GM23338 (cell line): Measurements from ENCODE around the gene PLEKHG4. TPM values are rescaled to one million over a fixed set of nuclear protein-coding genes. Genes with fewer than 3 reads are reported as not detected.

Experiments used
- ATAC-seq: fragments of 200-7000 bp; cut with Tn5 transposase; 3 replicates; pipeline ENCODE4 v1.9.1; 2020
- DNase-seq: peaks from one replicate; pipeline ENCODE4 v3.0.0-alpha.2; 2015; ENCODE audit warnings: low spot score
- H2AFZ ChIP-seq: fragments of 200-600 bp; sonication (generic); 2 replicates; pipeline ENCODE4 v1.8.0; 2016; ENCODE audit warnings: antibody characterized with exemption, mild to moderate bottlenecking, moderate library complexity
- H3F3A ChIP-seq: fragments of 200-600 bp; sonication (generic); replicated peaks from 2 replicates; pipeline ENCODE4 v1.8.0; 2017; ENCODE audit warnings: antibody characterized with exemption, mixed run types, low read depth
- H3K27ac ChIP-seq: fragments of 200-600 bp; sonication (generic); 2 replicates; pipeline ENCODE4 v1.6.1; 2016; ENCODE audit warnings: low read depth
- H3K27me3 ChIP-seq: fragments of 200-600 bp; sonication (generic); 2 replicates; pipeline ENCODE4 v1.8.0; 2016; ENCODE audit warnings: mild to moderate bottlenecking, mixed run types, moderate library complexity; ENCODE audit not compliant: insufficient read depth
- H3K36me3 ChIP-seq: fragments of 200-600 bp; sonication (generic); 2 replicates; pipeline ENCODE4 v1.8.0; 2016; ENCODE audit warnings: mild to moderate bottlenecking; ENCODE audit not compliant: insufficient read depth
- H3K4me1 ChIP-seq: fragments of 200-600 bp; sonication (generic); 2 replicates; pipeline ENCODE4 v1.8.0; 2016; ENCODE audit warnings: mild to moderate bottlenecking, moderate library complexity; ENCODE audit not compliant: insufficient read depth
- H3K4me2 ChIP-seq: fragments of 200-600 bp; sonication (generic); 2 replicates; pipeline ENCODE4 v1.7.1; 2017; ENCODE audit warnings: mixed run types
- H3K4me3 ChIP-seq: fragments of 200-600 bp; sonication (generic); 2 replicates; pipeline ENCODE4 v1.6.1; 2016; ENCODE audit warnings: mixed run types
- H3K79me2 ChIP-seq: fragments of 200-600 bp; sonication (generic); replicated peaks from 2 replicates; pipeline ENCODE4 v1.8.0; 2017; ENCODE audit warnings: mild to moderate bottlenecking; ENCODE audit not compliant: insufficient read depth
- H3K9me2 ChIP-seq: fragments of 200-600 bp; sonication (generic); 2 replicates; pipeline ENCODE4 v1.8.0; 2017; ENCODE audit not compliant: insufficient read depth
- H4K20me1 ChIP-seq: fragments of 200-600 bp; sonication (generic); replicated peaks from 2 replicates; pipeline ENCODE4 v1.8.0; 2017; ENCODE audit warnings: mild to moderate bottlenecking; ENCODE audit not compliant: insufficient read depth
- H3K27ac Mint-ChIP-seq: 2 replicates; pipeline ENCODE4 v1.8.0; 2020; ENCODE audit warnings: inconsistent platforms, mild to moderate bottlenecking, moderate library complexity, mixed read lengths
- H3K27me3 Mint-ChIP-seq: 3 replicates; pipeline ENCODE4 v1.8.0; 2022; ENCODE audit warnings: low read depth, mild to moderate bottlenecking, moderate library complexity, mixed read lengths, inconsistent platforms; ENCODE audit not compliant: insufficient read depth, poor library complexity
- H3K36me3 Mint-ChIP-seq: 3 replicates; pipeline ENCODE4 v1.8.0; 2021; ENCODE audit warnings: low read depth, mild to moderate bottlenecking, inconsistent platforms, moderate library complexity, mixed read lengths
- H3K4me1 Mint-ChIP-seq: 3 replicates; pipeline ENCODE4 v1.8.0; 2020; ENCODE audit warnings: mild to moderate bottlenecking, inconsistent platforms, mixed read lengths
- H3K4me3 Mint-ChIP-seq: 3 replicates; pipeline ENCODE4 v1.8.0; 2021; ENCODE audit warnings: moderate library complexity, mild to moderate bottlenecking, inconsistent platforms, mixed read lengths
- H3K9me3 Mint-ChIP-seq: 3 replicates; pipeline ENCODE4 v1.8.0; 2020; ENCODE audit warnings: moderate library complexity, mild to moderate bottlenecking, inconsistent platforms, mixed read lengths
- ETS1 ChIP-seq: IDR thresholded peaks from 2 replicates; pipeline ENCODE4 v1.6.1; 2016; ENCODE audit warnings: antibody characterized with exemption
- EZH2 ChIP-seq: fragments of 200-600 bp; sonication (generic); IDR thresholded peaks from one replicate; pipeline ENCODE4 v1.8.0; 2017; ENCODE audit warnings: antibody characterized with exemption, mild to moderate bottlenecking, low read depth; ENCODE audit not compliant: unreplicated experiment
- EZH2phosphoT487 ChIP-seq: fragments of 200-600 bp; sonication (generic); IDR thresholded peaks from one replicate; pipeline ENCODE4 v1.8.1; 2018; ENCODE audit warnings: antibody characterized with exemption; ENCODE audit not compliant: unreplicated experiment
- NANOG ChIP-seq: IDR thresholded peaks from 2 replicates; pipeline ENCODE4 v1.6.1; 2016; ENCODE audit warnings: antibody characterized with exemption, borderline replicate concordance
- STAT1 ChIP-seq: IDR thresholded peaks from one replicate; pipeline ENCODE4 v1.6.1; 2016; ENCODE audit warnings: antibody characterized with exemption; ENCODE audit not compliant: unreplicated experiment
- ZNF462 ChIP-seq: fragments of 250-450 bp; sonication (Bioruptor Pico); IDR thresholded peaks from 2 replicates; pipeline ENCODE4 v1.5.0; 2020; ENCODE audit warnings: mild to moderate bottlenecking, moderate library complexity
- polyA plus RNA-seq: library from polyadenylated mRNA; unstranded; fragments of >200 nt; fragmentation: Nextera tagmentation; extraction: Ambion mirVana; gene quantifications from 2 replicates; pipeline ENCODE4 v1.2.1, GENCODE V29; 2016
- total RNA-seq: library from RNA; depleted of rRNA; stranded (reverse); fragments of >200 nt; shearing (Covaris generic); gene quantifications from 2 replicates; pipeline ENCODE4 v1.2.3, GENCODE V29; 2014

PLEKHG4 gene
- total and polyA plus RNA-seq, 2 experiments from 2014 or later, result 3.2 to 10.3 TPM

GRCh38 chr16:67269766-67270165, 9.6 kb upstream of the PLEKHG4 start:
- no peak overlapping the region for H3K4me3 ChIP-seq
- H3F3A ChIP-seq, result no peaks in the 10 kb centered on the region
- no peak overlapping the region for H3K4me3 Mint-ChIP-seq
- no peak overlapping the region for H3K27ac ChIP-seq
- no peaks in the 10 kb centered on the region for H3K9me3 Mint-ChIP-seq
- TF ChIP-seq ZNF462 (CRISPR knock-in tag) (no peak), EZH2phosphoT487 (no peak), STAT1 (no peak), NANOG (no peak), EZH2 (no peak), ETS1 (no peak)
- ATAC-seq (peak; percentile 76), DNase-seq (peak; percentile 60)
- no peaks in the 10 kb centered on the region for H3K79me2 ChIP-seq
- H3K27ac Mint-ChIP-seq, result no peak overlapping the region
- no peaks in the 10 kb centered on the region for H3K36me3 ChIP-seq
- H3K36me3 Mint-ChIP-seq, result no peaks in the 10 kb centered on the region; the same call in 2 of the 3 replicates
- peaks cover 3% of the 10 kb centered on the region for H4K20me1 ChIP-seq
- H3K27me3 Mint-ChIP-seq, result peaks cover 12% of the 10 kb centered on the region
- peaks cover 7% of the 10 kb centered on the region; the same call in 1 of the 2 replicates for H3K4me1 ChIP-seq
- no peaks in the 10 kb centered on the region for H3K9me2 ChIP-seq
- no peaks in the 10 kb centered on the region for H3K27me3 ChIP-seq
- H2AFZ ChIP-seq, result no peak overlapping the region
- no peaks in the 10 kb centered on the region for H3K4me1 Mint-ChIP-seq
- H3K4me2 ChIP-seq, result 0 out of 2 replicates have a peak overlapping the region, but pooled peaks have one; percentile 20
